Glomerular visceral epithelial cell (primary cell): ENCODE data around the gene DCST1.
A peak's percentile ranks its signal among the peaks of the same experiment; 100 is the strongest.

Experiments used
- DNase-seq: peaks from one replicate; pipeline ENCODE4 v3.0.0-alpha.2; 2016; ENCODE audit errors: extremely low spot score

Gene DCST1

DNA sequence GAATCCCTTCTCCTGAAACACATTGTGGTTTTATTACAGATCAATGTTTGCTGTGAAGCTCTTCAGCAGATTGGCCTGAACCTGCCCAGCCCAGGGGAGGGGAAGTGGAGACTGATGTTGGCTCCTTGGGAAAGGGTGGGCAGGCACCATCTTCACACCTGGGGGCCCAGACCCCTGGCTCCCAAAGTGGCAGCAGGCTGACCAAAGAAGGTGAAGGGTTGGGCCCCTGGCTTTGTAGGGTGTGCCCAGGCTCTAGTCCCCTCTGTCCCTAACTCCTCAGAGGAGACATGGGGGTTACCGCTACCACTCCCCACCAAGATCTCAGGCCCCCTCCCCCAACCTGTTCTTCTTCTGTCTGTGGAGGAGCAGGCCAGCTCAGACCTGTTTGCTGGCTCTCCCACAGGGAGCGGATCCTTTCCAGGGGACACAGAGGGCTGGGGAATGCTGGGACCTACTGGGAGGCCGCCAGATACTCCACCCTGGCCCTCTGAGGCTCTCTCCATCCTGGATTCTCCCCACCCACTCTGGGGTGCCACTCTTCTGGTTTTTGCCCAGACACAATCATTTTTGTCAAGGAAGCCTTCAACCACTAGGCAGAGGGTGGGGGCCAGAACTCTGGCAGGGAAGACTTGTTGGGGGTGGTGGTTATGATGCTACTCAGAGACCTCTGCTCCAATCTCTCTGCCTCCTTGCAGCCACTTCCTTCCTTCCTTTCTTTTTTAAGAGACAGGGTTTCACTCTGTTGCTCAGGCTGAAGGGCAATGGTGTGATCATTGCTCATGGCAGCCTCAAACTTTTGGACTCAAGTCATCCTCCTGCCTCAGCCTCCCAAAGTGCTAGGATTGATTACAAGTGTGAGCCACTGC is 40.0 kb downstream of the DCST1 start:
- DNase-seq = no peak

DNA sequence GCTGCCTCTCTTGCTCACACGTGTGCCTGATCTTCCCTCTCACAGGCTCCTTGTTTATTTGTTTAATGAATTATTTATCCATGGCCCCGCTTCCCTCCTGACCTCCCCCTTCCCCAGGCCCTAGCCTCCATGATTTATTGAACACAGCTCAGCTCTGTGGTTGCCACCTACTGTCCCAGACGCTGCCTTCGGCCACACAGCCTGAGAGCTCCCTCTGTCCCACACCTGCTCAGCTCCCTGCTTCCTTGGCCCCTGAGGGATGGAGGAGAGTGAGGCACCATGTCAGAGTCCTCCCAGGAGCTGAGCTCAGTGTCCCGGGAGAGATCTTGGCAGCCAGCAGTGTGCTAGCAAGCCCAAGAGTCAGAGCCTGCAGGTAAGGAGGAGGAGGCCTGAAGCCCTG is 41.9 kb downstream of the DCST1 start:
- no peak for DNase-seq

DNA sequence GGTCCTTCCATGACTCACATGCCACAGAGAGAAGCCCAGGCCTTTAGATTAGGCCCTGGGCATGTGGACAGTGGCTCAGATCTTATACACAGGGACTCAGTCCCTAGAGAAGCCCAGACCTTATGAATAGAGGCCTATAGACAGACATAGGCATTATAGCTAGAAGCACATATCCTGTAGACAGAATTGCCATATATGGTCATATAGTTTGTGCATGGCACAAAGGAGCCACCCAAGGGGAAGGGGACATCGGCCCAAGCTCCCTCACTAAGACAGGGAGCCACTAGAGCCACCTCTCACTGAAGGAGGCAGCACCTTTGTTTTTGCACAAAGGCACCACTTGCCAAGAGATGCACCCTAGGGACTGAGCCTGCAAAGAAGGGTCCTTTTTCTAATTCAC is 42.7 kb downstream of the DCST1 start:
- DNase-seq = no peak

- no peak for DNase-seq
These were observed 43.7 kb downstream of the DCST1 start for GRCh38 chr1:155077346-155077745.

GRCh38 chr1:155077758-155078445 is 44.3 kb downstream of the DCST1 start:
- DNase-seq = no peak

GRCh38 chr1:155078469-155079209 is 45.0 kb downstream of the DCST1 start, which contains the start of gene EFNA3:
TSS of gene EFNA3 (plus strand) at chr1:155078837. CDS start at chr1:155078942, 105 bp downstream.
- peak; percentile 63 for DNase-seq

- DNase-seq = no peak
These were observed 45.5 kb downstream of the DCST1 start for GRCh38 chr1:155079210-155079486.

- no peak for DNase-seq
These were observed 46.1 kb downstream of the DCST1 start for GRCh38 chr1:155079487-155080311.

- no peak for DNase-seq
These were observed 46.9 kb downstream of the DCST1 start for GRCh38 chr1:155080312-155081228.

DNA sequence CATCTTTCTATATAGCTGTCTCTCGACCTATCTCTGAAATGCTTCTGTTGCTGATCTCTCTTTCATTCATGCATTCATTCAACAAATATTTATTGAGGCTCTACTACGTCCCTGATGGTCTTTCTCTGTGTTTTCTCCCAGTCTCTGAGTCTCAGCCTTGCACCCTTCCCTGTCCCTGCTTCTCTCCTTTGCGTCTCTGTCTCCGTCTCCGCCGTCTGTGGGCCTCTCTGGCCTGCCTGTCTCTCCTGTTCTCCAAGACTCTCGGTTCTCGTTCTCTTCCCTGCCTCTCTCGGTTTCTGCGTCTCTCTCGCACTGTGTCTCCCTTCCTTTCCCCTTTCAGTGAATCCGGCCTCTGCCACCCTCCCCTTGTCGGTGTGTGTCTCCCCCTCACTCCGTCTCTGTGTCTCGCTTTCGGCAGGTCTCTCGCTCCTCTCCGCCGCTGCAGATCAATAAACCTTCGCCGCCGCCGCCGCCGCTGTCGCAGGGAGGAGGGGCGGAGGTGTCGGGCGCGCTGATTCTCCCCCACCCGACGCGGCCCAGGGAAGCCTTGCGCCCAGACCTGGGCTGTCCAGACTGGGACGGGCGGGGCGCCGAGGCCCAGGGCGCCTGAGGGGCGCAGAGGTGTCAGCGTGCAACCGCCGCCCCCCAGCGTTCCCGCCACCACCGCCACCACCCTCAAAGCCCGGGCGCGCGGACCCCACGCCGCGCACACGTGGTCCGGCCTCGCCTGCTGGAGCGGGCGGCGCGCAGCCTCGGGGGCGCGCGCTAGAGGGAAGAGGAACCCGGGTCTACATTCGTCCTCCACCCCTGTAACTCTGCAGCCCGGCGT is 48.1 kb downstream of the DCST1 start:
- DNase-seq = no peak

DNA sequence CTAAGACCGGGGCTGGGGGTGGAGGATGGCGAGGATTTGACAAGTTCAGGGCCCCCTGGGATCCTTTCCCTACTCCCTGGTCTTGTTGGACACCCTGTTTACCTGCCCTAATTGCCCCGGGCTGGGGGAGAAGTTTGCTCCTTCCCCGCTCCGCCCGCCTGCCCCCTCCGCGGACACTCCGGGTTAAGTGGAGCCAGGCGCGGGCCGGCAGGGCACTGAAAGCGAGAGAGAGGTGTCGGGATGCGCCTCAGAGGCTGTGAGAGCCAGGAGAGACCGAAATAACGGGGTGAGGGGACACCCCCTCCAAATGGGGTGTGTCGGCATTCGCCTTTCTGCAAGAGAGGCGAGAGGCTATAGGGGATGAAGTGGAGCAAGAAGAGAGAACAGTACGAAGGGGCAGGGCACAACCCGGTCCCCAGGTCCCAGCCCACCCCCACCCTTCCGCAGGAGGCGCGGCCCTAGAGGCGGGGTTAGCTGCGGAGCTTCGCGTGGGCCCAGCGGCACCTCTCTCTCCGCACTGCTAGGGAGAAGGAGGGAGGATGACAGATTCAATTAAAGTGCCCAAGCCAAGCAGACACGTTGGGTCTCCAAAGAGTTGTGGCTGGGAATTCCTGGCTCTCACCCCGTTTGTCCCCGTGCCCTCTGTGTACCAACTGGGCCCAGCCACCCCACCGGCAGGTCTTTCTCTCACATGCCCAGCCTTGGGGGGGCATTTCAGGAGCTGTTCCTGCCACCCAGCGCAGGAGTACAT is 48.9 kb downstream of the DCST1 start:
- DNase-seq = no peak

- DNase-seq = no peak
These were observed 49.5 kb downstream of the DCST1 start for GRCh38 chr1:155083052-155083541.

DNA sequence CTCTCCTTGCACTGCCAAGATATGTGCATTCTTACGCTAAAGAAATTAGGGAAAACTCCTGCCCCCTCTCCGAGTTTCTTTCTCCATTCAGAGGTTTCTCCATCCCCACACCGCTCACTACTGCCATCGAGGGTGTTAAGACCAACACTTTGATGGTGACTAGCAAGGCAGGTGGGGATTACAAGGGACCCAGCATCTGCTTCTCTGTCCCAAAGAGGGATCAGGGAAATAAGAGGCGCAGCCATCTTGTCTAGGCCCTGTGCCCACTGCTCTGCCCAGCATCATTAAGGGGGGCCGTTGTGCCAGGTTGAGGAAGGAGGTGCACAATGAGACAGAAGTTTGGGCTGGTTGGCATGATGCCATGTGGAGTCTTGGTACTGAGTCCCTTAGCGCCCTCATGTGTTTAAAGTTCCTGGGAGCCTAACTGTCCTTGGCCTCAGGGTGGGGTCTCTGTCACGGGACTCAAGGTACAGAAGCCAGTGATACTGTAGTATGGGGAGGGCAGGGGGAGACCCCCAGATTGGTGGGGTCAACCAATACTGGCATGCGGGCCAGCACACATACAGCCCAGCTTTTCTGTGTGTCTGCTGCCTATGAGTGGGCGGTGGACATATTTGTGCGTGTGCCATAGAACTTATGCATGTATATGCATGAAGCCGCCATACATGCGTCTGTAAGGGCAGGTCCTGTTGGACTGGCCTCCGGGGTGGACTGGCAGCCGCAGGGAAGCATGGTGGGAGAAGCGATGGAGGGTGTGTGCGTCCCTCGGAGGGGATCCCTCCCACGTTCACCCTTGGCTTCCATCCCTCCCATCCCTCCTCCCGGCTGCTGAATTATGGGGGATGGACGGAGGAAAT is 50.5 kb downstream of the DCST1 start:
- no peak for DNase-seq

GRCh38 chr1:155084722-155085503 is 51.3 kb downstream of the DCST1 start:
- DNase-seq = peak; percentile 95

DNA sequence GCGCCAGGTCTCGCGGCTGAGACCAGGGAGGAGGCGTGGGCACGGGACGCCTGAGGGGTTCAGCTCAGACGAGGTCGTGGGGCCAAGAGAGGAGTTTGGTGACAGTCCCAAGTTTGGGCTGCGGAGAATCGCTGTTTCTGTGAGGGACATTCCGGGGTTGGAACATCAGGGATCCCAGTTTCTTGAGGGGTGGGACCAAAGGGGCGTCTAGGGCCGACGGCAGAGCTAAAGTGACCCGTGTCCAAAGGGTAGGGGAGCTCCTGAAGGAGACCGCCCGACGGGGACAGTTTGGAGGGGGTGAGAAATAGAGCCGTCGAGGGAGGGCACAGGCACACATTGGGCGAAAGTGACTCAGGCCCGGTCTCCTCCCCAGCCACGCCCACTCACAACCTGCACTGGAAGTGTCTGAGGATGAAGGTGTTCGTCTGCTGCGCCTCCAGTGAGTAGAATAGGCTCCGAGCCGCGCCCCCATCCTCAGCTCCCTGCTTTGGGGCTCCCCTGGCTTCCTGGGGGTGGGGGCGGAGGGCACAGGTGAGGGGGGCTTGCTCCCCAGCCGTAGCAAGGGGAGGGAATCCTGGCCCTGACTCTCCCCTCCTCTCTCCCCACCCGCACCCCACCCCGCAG is 52.0 kb downstream of the DCST1 start:
- DNase-seq = peak; percentile 56

GRCh38 chr1:155086128-155086741 is 52.6 kb downstream of the DCST1 start:
- DNase-seq = peak; percentile 71
